Hepatocyte (in vitro differentiated cells): Measurements from ENCODE around the gene LRBA.

ENCODE experiments used
- CTCF ChIP-seq: fragments of 200-600 bp; sonication (generic); IDR thresholded peaks from 2 replicates; pipeline ENCODE4 v1.5.1; 2016; ENCODE audit warnings: antibody characterized with exemption, mild to moderate bottlenecking; ENCODE audit not compliant: poor library complexity
- EZH2 ChIP-seq: fragments of 200-600 bp; sonication (generic); IDR thresholded peaks from 2 replicates; pipeline ENCODE4 v1.6.1; 2016; ENCODE audit warnings: antibody characterized with exemption, mild to moderate bottlenecking, borderline replicate concordance
- EZH2phosphoT487 ChIP-seq: fragments of 200-600 bp; sonication (generic); IDR thresholded peaks from one replicate; pipeline ENCODE4 v1.6.1; 2018; ENCODE audit warnings: antibody characterized with exemption, mild to moderate bottlenecking, low read depth, moderate library complexity; ENCODE audit not compliant: unreplicated experiment, severe bottlenecking

DNA sequence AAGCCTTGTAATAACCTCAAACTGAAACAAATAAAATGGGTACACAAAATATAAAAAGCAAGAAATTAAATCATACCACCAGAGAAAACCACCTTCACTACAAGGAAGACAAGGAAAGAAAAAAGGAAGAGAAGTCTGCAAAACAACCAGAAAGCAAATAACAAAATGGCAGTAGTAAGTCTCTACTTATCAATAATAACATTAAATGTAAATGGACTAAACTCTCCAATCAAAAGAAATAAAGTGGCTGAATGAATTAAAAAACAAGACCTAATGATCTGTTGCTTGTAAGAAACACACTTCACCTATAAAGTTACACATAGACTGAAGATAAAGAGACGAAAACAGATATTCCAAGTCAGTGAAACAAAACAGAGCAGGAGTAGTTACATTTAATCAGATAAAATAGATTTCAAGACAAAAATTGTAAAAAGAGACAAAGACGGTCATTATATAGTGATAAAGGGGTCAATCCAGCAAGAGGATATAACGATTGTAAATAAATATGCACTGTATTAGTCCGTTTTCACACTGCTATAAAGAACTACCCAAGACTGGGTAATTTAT, 289.0 kb downstream of the LRBA start:
- TF ChIP-seq CTCF: no peak
- no peak for TF ChIP-seq EZH2phosphoT487
- no peak for TF ChIP-seq EZH2
